Measurements from ENCODE around the gene IL13. TPM values are rescaled to one million over a fixed set of nuclear protein-coding genes. Genes with fewer than 3 reads are reported as not detected.

Gene IL13
- total and polyA plus RNA-seq, 2 donors (not counting 3 experiments of a cell fraction or from before 2014, with no cell fraction given) = 0.06 TPM; not detected in 1

GRCh38 chr5:132684491-132684890 lies 26.5 kb downstream of the IL13 start:
- Histone ChIP-seq H3K4me1 (ENCODE audit: control insufficient read depth, extremely low read depth, insufficient read depth, low read length) (no peaks in the 10 kb centered on the region), H3K9me3 (replicated peaks; ENCODE audit: control insufficient read depth, insufficient read depth, low read length) (no peaks in the 10 kb centered on the region), H3K79me2 (ENCODE audit: control insufficient read depth, insufficient read depth, low read length) (no peaks in the 10 kb centered on the region), H3K4me3 (replicated peaks in 1 of 3; ENCODE audit: insufficient read depth in 1 of 3, low read depth in 1 of 3, low read length in 3 of 3) (no peak overlapping the region), H3K27ac (ENCODE audit: insufficient read depth, low read depth, low read length) (no peak overlapping the region), H3K4me2 (ENCODE audit: insufficient read depth, low read length) (no peak overlapping the region), H4K20me1 (replicated peaks; ENCODE audit: control insufficient read depth, extremely low read depth, insufficient read depth, low read length) (no peaks in the 10 kb centered on the region), H3K9ac (replicated peaks; ENCODE audit: extremely low read depth, insufficient read depth, low read length) (no peak overlapping the region), H3K9me1 (replicated peaks; ENCODE audit: control insufficient read depth, extremely low read depth, insufficient read depth, low read length) (no peaks in the 10 kb centered on the region), H3K27me3 (ENCODE audit: control insufficient read depth in 2 of 2, insufficient read depth in 2 of 2, low read length in 2 of 2) (no peaks in the 10 kb centered on the region), H2AFZ (ENCODE audit: low read depth, low read length) (no peak overlapping the region), H3K36me3 (ENCODE audit: control insufficient read depth in 2 of 2, extremely low read depth in 1 of 2, insufficient read depth in 2 of 2, low read length in 2 of 2) (no peaks in the 10 kb centered on the region)
- dilution Hi-C loops (cut with MboI; ENCODE audit: extremely low pct_ligation_motif_present, low sequenced_read_pairs) = no loop called here
- ChIA-PET POLR2A (interaction anchor here (0.6 kb wide), 1 partner anchor 131 kb away, joined by 10 read pairs; no protein-coding TSS in a partner anchor), CTCF (no interaction called here)
- no peak for DNase-seq (ENCODE audit: low read depth, low spot score)
- intact Hi-C loops (cut with micrococcal nuclease) = no loop called here
- FAIRE-seq = no peak
- BruUV-seq (replicated peaks) = no TSS peak
- TF ChIP-seq MAX (IDR thresholded peaks at IDR 0.05; ENCODE audit: insufficient read depth, insufficient read length) = no peak
- no peak for TF ChIP-seq GATA2 (IDR thresholded peaks at IDR 0.05; ENCODE audit: insufficient read depth, insufficient read length, low read depth, low read length)
- TF ChIP-seq EZH2 (IDR thresholded peaks at IDR 0.05; ENCODE audit: borderline replicate concordance, low read depth, low read length, severe bottlenecking) = no peak
- no peak for TF ChIP-seq POLR2A (IDR thresholded peaks at IDR 0.05; ENCODE audit: low read depth, low read length)
- no peak for TF ChIP-seq FOS (IDR thresholded peaks at IDR 0.05; ENCODE audit: borderline replicate concordance, insufficient read depth, low read length)
- no peak for TF ChIP-seq POLR2AphosphoS5 (IDR thresholded peaks at IDR 0.05; ENCODE audit: insufficient read depth, low read depth, low read length)

GRCh38 chr5:132684922-132685720 lies 27.1 kb downstream of the IL13 start:
- H2AFZ ChIP-seq (ENCODE audit: low read depth, low read length) = no peak overlapping the region
- dilution Hi-C loops (cut with MboI; ENCODE audit: extremely low pct_ligation_motif_present, low sequenced_read_pairs) = no loop called here
- POLR2A ChIA-PET = interaction anchor here (0.6 kb wide), 1 partner anchor 131 kb away, joined by 10 read pairs; no protein-coding TSS in a partner anchor
- no peaks in the 10 kb centered on the region for H3K4me1 ChIP-seq (ENCODE audit: control insufficient read depth, extremely low read depth, insufficient read depth, low read length)
- H3K4me2 ChIP-seq (ENCODE audit: insufficient read depth, low read length) = no peak overlapping the region
- intact Hi-C loops (cut with micrococcal nuclease) = no loop called here
- no peak for TF ChIP-seq MYC (IDR thresholded peaks at IDR 0.05; ENCODE audit: low read depth, low read length)
- H3K27me3 ChIP-seq (ENCODE audit: control insufficient read depth in 2 of 2, insufficient read depth in 2 of 2, low read length in 2 of 2) = no peaks in the 10 kb centered on the region
- DNase-seq (ENCODE audit: low read depth, low spot score) = no peak
- no peaks in the 10 kb centered on the region for H4K20me1 ChIP-seq (replicated peaks; ENCODE audit: control insufficient read depth, extremely low read depth, insufficient read depth, low read length)
- no peak overlapping the region for H3K9ac ChIP-seq (replicated peaks; ENCODE audit: extremely low read depth, insufficient read depth, low read length)
- no peaks in the 10 kb centered on the region for H3K79me2 ChIP-seq (ENCODE audit: control insufficient read depth, insufficient read depth, low read length)
- H3K27ac ChIP-seq (ENCODE audit: insufficient read depth, low read depth, low read length) = no peak overlapping the region
- CTCF ChIA-PET = no interaction called here
- no peaks in the 10 kb centered on the region for H3K9me3 ChIP-seq (replicated peaks; ENCODE audit: control insufficient read depth, insufficient read depth, low read length)
- FAIRE-seq = no peak
- H3K4me3 ChIP-seq (replicated peaks in 1 of 3; ENCODE audit: insufficient read depth in 1 of 3, low read depth in 1 of 3, low read length in 3 of 3) = no peak overlapping the region
- no peaks in the 10 kb centered on the region for H3K9me1 ChIP-seq (replicated peaks; ENCODE audit: control insufficient read depth, extremely low read depth, insufficient read depth, low read length)
- no peaks in the 10 kb centered on the region for H3K36me3 ChIP-seq (ENCODE audit: control insufficient read depth in 2 of 2, extremely low read depth in 1 of 2, insufficient read depth in 2 of 2, low read length in 2 of 2)
- no TSS peak for BruUV-seq (replicated peaks)
